Peyer's patch (tissue), 4 donors: ENCODE results near the gene GABPB1.

Experiments used
- POLR2A ChIP-seq, 2 donors: fragments of 450-650 bp; IDR thresholded peaks; one replicate each; pipeline ENCODE4 v1.5.1; 2017; ENCODE audit warnings: antibody characterized with exemption in 2 of 2, mild to moderate bottlenecking in 2 of 2, moderate library complexity in 2 of 2
- TF ChIP-seq, protein P1 (sequence below), 6 experiments: fragments of 450-650 bp in 4 of 6; fragments of 200-600 bp in 2 of 6; sonication (generic) in 1 of 6; IDR thresholded peaks; one replicate each; pipeline ENCODE4 v1.5.1; 2017 to 2019; ENCODE audit warnings: antibody characterized with exemption in 6 of 6, mild to moderate bottlenecking in 3 of 6, moderate library complexity in 1 of 6

- TF ChIP-seq, protein P1, sequence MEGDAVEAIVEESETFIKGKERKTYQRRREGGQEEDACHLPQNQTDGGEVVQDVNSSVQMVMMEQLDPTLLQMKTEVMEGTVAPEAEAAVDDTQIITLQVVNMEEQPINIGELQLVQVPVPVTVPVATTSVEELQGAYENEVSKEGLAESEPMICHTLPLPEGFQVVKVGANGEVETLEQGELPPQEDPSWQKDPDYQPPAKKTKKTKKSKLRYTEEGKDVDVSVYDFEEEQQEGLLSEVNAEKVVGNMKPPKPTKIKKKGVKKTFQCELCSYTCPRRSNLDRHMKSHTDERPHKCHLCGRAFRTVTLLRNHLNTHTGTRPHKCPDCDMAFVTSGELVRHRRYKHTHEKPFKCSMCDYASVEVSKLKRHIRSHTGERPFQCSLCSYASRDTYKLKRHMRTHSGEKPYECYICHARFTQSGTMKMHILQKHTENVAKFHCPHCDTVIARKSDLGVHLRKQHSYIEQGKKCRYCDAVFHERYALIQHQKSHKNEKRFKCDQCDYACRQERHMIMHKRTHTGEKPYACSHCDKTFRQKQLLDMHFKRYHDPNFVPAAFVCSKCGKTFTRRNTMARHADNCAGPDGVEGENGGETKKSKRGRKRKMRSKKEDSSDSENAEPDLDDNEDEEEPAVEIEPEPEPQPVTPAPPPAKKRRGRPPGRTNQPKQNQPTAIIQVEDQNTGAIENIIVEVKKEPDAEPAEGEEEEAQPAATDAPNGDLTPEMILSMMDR (IDR thresholded peaks at IDR 0.05): no peak
- no peak for TF ChIP-seq POLR2A (IDR thresholded peaks at IDR 0.05)
These were observed 89.4 kb downstream of the GABPB1 start, which contains the start of gene HDC for GRCh38 chr15:50265620-50266019.
